Esophagus (tissue), 2 donors: ENCODE measurements around the gene CXCR1. TPM values are rescaled to one million over a fixed set of nuclear protein-coding genes. Genes with fewer than 3 reads are reported as not detected.

Experiments used
- H3K27ac ChIP-seq, 2 donors: one replicate each; pipeline ENCODE4 v1.5.1; 2013; ENCODE audit warnings: low read depth in 2 of 2, mild to moderate bottlenecking in 2 of 2, inconsistent platforms in 1 of 2, low read length in 1 of 2, moderate library complexity in 1 of 2
- H3K27me3 ChIP-seq, 2 donors: one replicate each; pipeline ENCODE4 v1.6.1; 2013; ENCODE audit warnings: low read length in 2 of 2, control low read depth in 1 of 2, mild to moderate bottlenecking in 1 of 2; ENCODE audit not compliant: insufficient read depth in 2 of 2, control insufficient read depth in 1 of 2
- H3K36me3 ChIP-seq, 2 donors: one replicate each; pipeline ENCODE4 v1.6.1; 2013; ENCODE audit warnings: low read length in 1 of 2; ENCODE audit not compliant: control insufficient read depth in 2 of 2, insufficient read depth in 2 of 2
- H3K4me1 ChIP-seq, 2 donors: one replicate each; pipeline ENCODE4 v1.6.1; 2013; ENCODE audit warnings: low read length in 1 of 2; ENCODE audit not compliant: control insufficient read depth in 2 of 2, insufficient read depth in 2 of 2
- H3K4me3 ChIP-seq, 2 donors: one replicate each; pipeline ENCODE4 v1.5.1; 2013; ENCODE audit warnings: low read length in 2 of 2, mild to moderate bottlenecking in 2 of 2, low read depth in 1 of 2, moderate library complexity in 1 of 2
- H3K9me3 ChIP-seq, 2 donors: one replicate each; pipeline ENCODE4 v1.6.1; 2013; ENCODE audit warnings: mild to moderate bottlenecking in 2 of 2, low read depth in 1 of 2, low read length in 1 of 2, moderate library complexity in 1 of 2; ENCODE audit not compliant: control insufficient read depth in 2 of 2, insufficient read depth in 1 of 2
- WGBS, 2 donors: extraction: QIAGEN DNeasy Blood & Tissue Kit; methylation state at CpG; one replicate each; pipeline ENCODE4 v1.1.7; 2013; 5-methylcytosine and 5-hydroxymethylcytosine counted together
- polyA plus RNA-seq, 2 donors: library from polyadenylated mRNA; stranded (reverse); fragments of 200-250 nt; gene quantifications; one replicate each; pipeline ENCODE4 v1.2.3, GENCODE V29; 2013
- donor health status: healthy with polysubstance abuse.
- donor health status: Bipolar disorder and iron deficiency.

The CXCR1 gene
- polyA plus RNA-seq, 2 donors, result 0.08 to 0.11 TPM

GRCh38 chr2:218168635-218169462 is 2.1 kb upstream of the CXCR1 start:
- H3K36me3 ChIP-seq, result no peaks in the 10 kb centered on the region
- peaks cover 0 to 2% of the 10 kb centered on the region in 2 donors for H3K4me1 ChIP-seq
- WGBS, 2 donors, result 54 to 57% methylated on average over 9 of the region's 9 CpGs
- H3K27me3 ChIP-seq, result no peaks in the 10 kb centered on the region
- no peak overlapping the region for H3K27ac ChIP-seq
- H3K4me3 ChIP-seq, result no peak overlapping the region
- H3K9me3 ChIP-seq, result no peaks in the 10 kb centered on the region

GRCh38 chr2:218168016-218168415 is 1.3 kb upstream of the CXCR1 start:
- Histone ChIP-seq H3K27ac (no peak overlapping the region), H3K9me3 (no peaks in the 10 kb centered on the region), H3K36me3 (no peaks in the 10 kb centered on the region), H3K4me3 (no peak overlapping the region), H3K27me3 (no peaks in the 10 kb centered on the region), H3K4me1 (peaks cover 0 to 6% of the 10 kb centered on the region in 2 donors)
- WGBS, 2 donors, result 32 to 52% methylated on average over 1 of the region's 1 CpG

- Histone ChIP-seq H3K4me1 (peaks cover 0 to 7% of the 10 kb centered on the region in 2 donors), H3K9me3 (no peaks in the 10 kb centered on the region), H3K27ac (no peak overlapping the region), H3K4me3 (no peak overlapping the region), H3K36me3 (no peaks in the 10 kb centered on the region), H3K27me3 (no peaks in the 10 kb centered on the region)
- WGBS, 2 donors, result 41 to 80% methylated on average over 1 of the region's 1 CpG
Observed at GRCh38 chr2:218162814-218163213, 3.9 kb downstream of the CXCR1 start.

GRCh38 chr2:218161644-218162043 is 5.1 kb downstream of the CXCR1 start:
- Histone ChIP-seq H3K9me3 (no peaks in the 10 kb centered on the region), H3K36me3 (no peaks in the 10 kb centered on the region), H3K27me3 (no peaks in the 10 kb centered on the region), H3K4me3 (no peak overlapping the region), H3K27ac (no peak overlapping the region), H3K4me1 (peaks cover 0 to 5% of the 10 kb centered on the region in 2 donors)
- 68 to 76% methylated on average over 2 of the region's 2 CpGs for WGBS, 2 donors

- H3K9me3 ChIP-seq, result no peaks in the 10 kb centered on the region
- H3K36me3 ChIP-seq, result no peaks in the 10 kb centered on the region
- WGBS, 2 donors, result 68 to 70% methylated on average over 7 of the region's 7 CpGs
- H3K4me3 ChIP-seq, result no peak overlapping the region
- peaks cover 0 to 4% of the 10 kb centered on the region in 2 donors for H3K4me1 ChIP-seq
- no peaks in the 10 kb centered on the region for H3K27me3 ChIP-seq
- H3K27ac ChIP-seq, result no peak overlapping the region
Observed at GRCh38 chr2:218155953-218156479, 10.7 kb downstream of the CXCR1 start.

GRCh38 chr2:218152777-218153176 is 14.0 kb downstream of the CXCR1 start:
- Histone ChIP-seq H3K27me3 (no peaks in the 10 kb centered on the region), H3K27ac (peak overlapping the region; percentile 19 to 62), H3K4me1 (peaks cover 0 to 4% of the 10 kb centered on the region in 2 donors), H3K4me3 (no peak overlapping the region), H3K36me3 (no peaks in the 10 kb centered on the region), H3K9me3 (no peaks in the 10 kb centered on the region)
- 33 to 46% methylated on average over 1 of the region's 1 CpG for WGBS, 2 donors

GRCh38 chr2:218152172-218152571 is 14.6 kb downstream of the CXCR1 start:
- H3K4me3 ChIP-seq, result no peak overlapping the region
- 53 to 63% methylated on average over 8 of the region's 8 CpGs for WGBS, 2 donors
- no peak overlapping the region for H3K27ac ChIP-seq
- peaks cover 0 to 4% of the 10 kb centered on the region in 2 donors for H3K4me1 ChIP-seq
- no peaks in the 10 kb centered on the region for H3K36me3 ChIP-seq
- no peaks in the 10 kb centered on the region for H3K9me3 ChIP-seq
- H3K27me3 ChIP-seq, result no peaks in the 10 kb centered on the region

GRCh38 chr2:218149848-218150440 is 16.8 kb downstream of the CXCR1 start:
- Histone ChIP-seq H3K4me1 (peaks cover 0 to 4% of the 10 kb centered on the region in 2 donors), H3K36me3 (no peaks in the 10 kb centered on the region), H3K9me3 (no peaks in the 10 kb centered on the region), H3K27me3 (no peaks in the 10 kb centered on the region), H3K4me3 (no peak overlapping the region), H3K27ac (no peak overlapping the region)
- WGBS, 2 donors, result 76 to 79% methylated on average over 5 of the region's 5 CpGs

GRCh38 chr2:218149098-218149497 is 17.7 kb downstream of the CXCR1 start:
- no peak overlapping the region for H3K4me3 ChIP-seq
- peaks cover 0 to 4% of the 10 kb centered on the region in 2 donors for H3K4me1 ChIP-seq
- H3K36me3 ChIP-seq, result no peaks in the 10 kb centered on the region
- H3K9me3 ChIP-seq, result no peaks in the 10 kb centered on the region
- H3K27me3 ChIP-seq, result no peaks in the 10 kb centered on the region
- WGBS, 2 donors, result 72 to 79% methylated on average over 5 of the region's 5 CpGs
- no peak overlapping the region for H3K27ac ChIP-seq
